ENCODE data around the gene MAP3K14.

MAP3K14 gene

GRCh38 chr17:45308016-45308365 is 8.8 kb downstream of the MAP3K14 start:
- Histone ChIP-seq H3K4me2 (ENCODE audit: low read length) (no peak overlapping the region), H3K4me3 (ENCODE audit: low read length) (no peak overlapping the region), H4K8ac (ENCODE audit: low read depth, low read length) (no peak overlapping the region), H4K5ac (ENCODE audit: low read length) (no peak overlapping the region), H2BK5ac (ENCODE audit: low read length) (no peak overlapping the region), H3K79me1 (ENCODE audit: low read length) (peaks cover 15% of the 10 kb centered on the region), H3K79me2 (ENCODE audit: control insufficient read depth, insufficient read depth, low read length) (peaks cover 7% of the 10 kb centered on the region), H3K9ac (ENCODE audit: low read length) (no peak overlapping the region), H2BK15ac (replicated peaks; ENCODE audit: low read depth) (no peak overlapping the region), H3K18ac (ENCODE audit: low read length) (no peak overlapping the region), H3K4ac (ENCODE audit: low read depth, low read length) (no peak overlapping the region), H3K27ac (ENCODE audit: low read depth, low read length) (no peak overlapping the region), H3K36me3 (ENCODE audit: control insufficient read depth, insufficient read depth, low read length) (no peaks in the 10 kb centered on the region), H3K4me1 (ENCODE audit: control insufficient read depth, low read depth, low read length) (no peaks in the 10 kb centered on the region), H3K56ac (ENCODE audit: low read length) (no peak overlapping the region), H3K27me3 (ENCODE audit: insufficient read depth, low read length, poor library complexity) (no peaks in the 10 kb centered on the region), H2AK5ac (ENCODE audit: low read length) (no peak overlapping the region), H3K23ac (ENCODE audit: low read length) (no peak overlapping the region), H2BK120ac (ENCODE audit: low read depth, low read length) (no peak overlapping the region)
- DNase-seq, result no peak
- no CpG with 5 or more reads among the region's 6 CpGs for WGBS (ENCODE audit: extremely low coverage, insufficient coverage, low lambda C conversion rate)

GRCh38 chr17:45307290-45308015 is 9.4 kb downstream of the MAP3K14 start:
- Histone ChIP-seq H3K4me1 (ENCODE audit: control insufficient read depth, low read depth, low read length) (no peaks in the 10 kb centered on the region), H4K8ac (ENCODE audit: low read depth, low read length) (no peak overlapping the region)

GRCh38 chr17:45306623-45307022 is 10.2 kb downstream of the MAP3K14 start:
- Histone ChIP-seq H3K27ac (ENCODE audit: low read depth, low read length) (no peak overlapping the region), H3K27me3 (ENCODE audit: insufficient read depth, low read length, poor library complexity) (no peaks in the 10 kb centered on the region), H3K4me2 (ENCODE audit: low read length) (no peak overlapping the region), H3K23ac (ENCODE audit: low read length) (no peak overlapping the region), H3K79me1 (ENCODE audit: low read length) (peaks cover 11% of the 10 kb centered on the region), H2AK5ac (ENCODE audit: low read length) (no peak overlapping the region), H4K5ac (ENCODE audit: low read length) (no peak overlapping the region), H2BK120ac (ENCODE audit: low read depth, low read length) (no peak overlapping the region), H3K4me1 (ENCODE audit: control insufficient read depth, low read depth, low read length) (no peaks in the 10 kb centered on the region), H4K8ac (ENCODE audit: low read depth, low read length) (no peak overlapping the region), H2BK5ac (ENCODE audit: low read length) (no peak overlapping the region), H2BK15ac (replicated peaks; ENCODE audit: low read depth) (no peak overlapping the region), H3K36me3 (ENCODE audit: control insufficient read depth, insufficient read depth, low read length) (no peaks in the 10 kb centered on the region), H3K79me2 (ENCODE audit: control insufficient read depth, insufficient read depth, low read length) (no peaks in the 10 kb centered on the region), H3K56ac (ENCODE audit: low read length) (no peak overlapping the region), H3K9ac (ENCODE audit: low read length) (no peak overlapping the region), H3K4me3 (ENCODE audit: low read length) (no peak overlapping the region), H3K18ac (ENCODE audit: low read length) (no peak overlapping the region), H3K4ac (ENCODE audit: low read depth, low read length) (no peak overlapping the region)
- DNase-seq, result no peak
- WGBS (ENCODE audit: extremely low coverage, insufficient coverage, low lambda C conversion rate), result no CpG with 5 or more reads among the region's 5 CpGs

More at GRCh38 chr17:45307290-45308015, 9.4 kb downstream of the MAP3K14 start:
- no peak overlapping the region for H2BK5ac ChIP-seq (ENCODE audit: low read length)
- H3K18ac ChIP-seq (ENCODE audit: low read length), result no peak overlapping the region
- H3K4ac ChIP-seq (ENCODE audit: low read depth, low read length), result no peak overlapping the region
- WGBS (ENCODE audit: extremely low coverage, insufficient coverage, low lambda C conversion rate), result no CpG with 5 or more reads among the region's 9 CpGs
- H2AK5ac ChIP-seq (ENCODE audit: low read length), result no peak overlapping the region
- H3K79me2 ChIP-seq (ENCODE audit: control insufficient read depth, insufficient read depth, low read length), result peaks cover 3% of the 10 kb centered on the region
- no peak overlapping the region for H3K27ac ChIP-seq (ENCODE audit: low read depth, low read length)
- no peaks in the 10 kb centered on the region for H3K27me3 ChIP-seq (ENCODE audit: insufficient read depth, low read length, poor library complexity)
- H2BK120ac ChIP-seq (ENCODE audit: low read depth, low read length), result no peak overlapping the region
- H3K56ac ChIP-seq (ENCODE audit: low read length), result no peak overlapping the region
- no peak for DNase-seq
- H3K4me2 ChIP-seq (ENCODE audit: low read length), result no peak overlapping the region
- peaks cover 12% of the 10 kb centered on the region for H3K79me1 ChIP-seq (ENCODE audit: low read length)
- no peak overlapping the region for H4K5ac ChIP-seq (ENCODE audit: low read length)
- no peak overlapping the region for H3K4me3 ChIP-seq (ENCODE audit: low read length)
- H3K23ac ChIP-seq (ENCODE audit: low read length), result no peak overlapping the region
- H2BK15ac ChIP-seq (replicated peaks; ENCODE audit: low read depth), result no peak overlapping the region
- H3K36me3 ChIP-seq (ENCODE audit: control insufficient read depth, insufficient read depth, low read length), result no peaks in the 10 kb centered on the region
- H3K9ac ChIP-seq (ENCODE audit: low read length), result no peak overlapping the region

GRCh38 chr17:45306094-45306493 is 10.7 kb downstream of the MAP3K14 start:
- WGBS (ENCODE audit: extremely low coverage, insufficient coverage, low lambda C conversion rate), result no CpG with 5 or more reads among the region's 4 CpGs
- Histone ChIP-seq H3K4ac (ENCODE audit: low read depth, low read length) (no peak overlapping the region), H2BK5ac (ENCODE audit: low read length) (no peak overlapping the region), H3K56ac (ENCODE audit: low read length) (no peak overlapping the region), H3K36me3 (ENCODE audit: control insufficient read depth, insufficient read depth, low read length) (no peaks in the 10 kb centered on the region), H3K27ac (ENCODE audit: low read depth, low read length) (no peak overlapping the region), H4K8ac (ENCODE audit: low read depth, low read length) (no peak overlapping the region), H3K4me2 (ENCODE audit: low read length) (no peak overlapping the region), H3K79me2 (ENCODE audit: control insufficient read depth, insufficient read depth, low read length) (no peaks in the 10 kb centered on the region), H2AK5ac (ENCODE audit: low read length) (no peak overlapping the region), H3K4me3 (ENCODE audit: low read length) (no peak overlapping the region), H4K5ac (ENCODE audit: low read length) (no peak overlapping the region), H3K4me1 (ENCODE audit: control insufficient read depth, low read depth, low read length) (no peaks in the 10 kb centered on the region), H3K18ac (ENCODE audit: low read length) (no peak overlapping the region), H3K27me3 (ENCODE audit: insufficient read depth, low read length, poor library complexity) (no peaks in the 10 kb centered on the region), H2BK15ac (replicated peaks; ENCODE audit: low read depth) (no peak overlapping the region), H3K9ac (ENCODE audit: low read length) (no peak overlapping the region), H3K23ac (ENCODE audit: low read length) (no peak overlapping the region), H2BK120ac (ENCODE audit: low read depth, low read length) (no peak overlapping the region), H3K79me1 (ENCODE audit: low read length) (peaks cover 8% of the 10 kb centered on the region)
- no peak for DNase-seq

- no peak overlapping the region for H2BK5ac ChIP-seq (ENCODE audit: low read length)
- H3K4me2 ChIP-seq (ENCODE audit: low read length), result no peak overlapping the region
- peaks cover 7% of the 10 kb centered on the region for H3K79me1 ChIP-seq (ENCODE audit: low read length)
- no peak overlapping the region for H4K5ac ChIP-seq (ENCODE audit: low read length)
- no peak overlapping the region for H3K23ac ChIP-seq (ENCODE audit: low read length)
- H3K9ac ChIP-seq (ENCODE audit: low read length), result no peak overlapping the region
- no peaks in the 10 kb centered on the region for H3K27me3 ChIP-seq (ENCODE audit: insufficient read depth, low read length, poor library complexity)
- H2BK15ac ChIP-seq (replicated peaks; ENCODE audit: low read depth), result no peak overlapping the region
- H3K36me3 ChIP-seq (ENCODE audit: control insufficient read depth, insufficient read depth, low read length), result no peaks in the 10 kb centered on the region
- H2BK120ac ChIP-seq (ENCODE audit: low read depth, low read length), result no peak overlapping the region
- H3K79me2 ChIP-seq (ENCODE audit: control insufficient read depth, insufficient read depth, low read length), result no peaks in the 10 kb centered on the region
- H3K4ac ChIP-seq (ENCODE audit: low read depth, low read length), result no peak overlapping the region
- no peaks in the 10 kb centered on the region for H3K4me1 ChIP-seq (ENCODE audit: control insufficient read depth, low read depth, low read length)
- no peak overlapping the region for H4K8ac ChIP-seq (ENCODE audit: low read depth, low read length)
- no peak overlapping the region for H3K56ac ChIP-seq (ENCODE audit: low read length)
- WGBS (ENCODE audit: extremely low coverage, insufficient coverage, low lambda C conversion rate), result no CpG with 5 or more reads among the region's 3 CpGs
- DNase-seq, result no peak
- H3K27ac ChIP-seq (ENCODE audit: low read depth, low read length), result no peak overlapping the region
- no peak overlapping the region for H3K4me3 ChIP-seq (ENCODE audit: low read length)
- no peak overlapping the region for H3K18ac ChIP-seq (ENCODE audit: low read length)
- no peak overlapping the region for H2AK5ac ChIP-seq (ENCODE audit: low read length)
Observed at GRCh38 chr17:45305530-45306087, 11.2 kb downstream of the MAP3K14 start.

All from mesendoderm (in vitro differentiated cells).